T47D (cell line): ENCODE measurements around the gene GIT1.
A peak's percentile ranks its signal among the peaks of the same experiment; 100 is the strongest.

ENCODE experiments used
- DNase-seq, 2 experiments: peaks; one replicate each; pipeline versions ENCODE4 v3.0.0 to v3.0.0-alpha.2; 2011 to 2012; ENCODE audit warnings: low read depth in 1 of 2, low spot score in 1 of 2
- JUND ChIP-seq: IDR thresholded peaks from 2 replicates; pipeline ENCODE4 v1.6.1; 2012; ENCODE audit warnings: low read depth
- in situ Hi-C: cut with HindIII; loops from 2 replicates; pipeline ENCODE4 v1.10.0; 2016; ENCODE audit warnings: low sequenced_read_pairs, low pct_unique_long_range_greater_than_20kb

GIT1 gene

DNA sequence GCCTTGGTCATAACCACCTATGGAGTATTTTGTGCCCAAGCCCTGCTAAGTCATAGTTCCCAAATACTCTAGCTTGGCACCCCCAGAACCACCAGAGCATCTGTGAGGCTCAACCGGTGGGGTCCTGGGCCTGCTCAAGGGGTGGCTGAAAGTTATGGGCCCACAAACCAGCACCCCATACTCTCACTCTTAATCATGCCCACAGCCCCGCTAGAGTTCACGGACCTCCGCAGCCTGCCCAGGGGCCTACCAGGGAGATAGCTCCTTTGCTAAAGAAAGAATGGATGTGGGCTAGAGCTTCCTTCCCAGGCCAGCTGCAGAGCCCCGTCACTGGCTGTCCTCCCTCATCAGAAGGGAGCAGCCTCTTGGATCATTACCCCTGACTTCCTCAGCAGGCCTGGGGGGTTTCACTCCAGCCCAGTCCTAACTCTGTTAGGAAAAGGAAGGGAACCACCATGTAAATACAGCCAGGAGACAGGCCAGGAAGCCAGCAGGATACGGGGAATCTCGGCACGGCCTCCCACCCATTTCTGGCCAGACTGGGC lies 1.4 kb downstream of the GIT1 start:
- in situ Hi-C loops, result no loop called here
- no peak for TF ChIP-seq JUND
- DNase-seq, result no peak

DNA sequence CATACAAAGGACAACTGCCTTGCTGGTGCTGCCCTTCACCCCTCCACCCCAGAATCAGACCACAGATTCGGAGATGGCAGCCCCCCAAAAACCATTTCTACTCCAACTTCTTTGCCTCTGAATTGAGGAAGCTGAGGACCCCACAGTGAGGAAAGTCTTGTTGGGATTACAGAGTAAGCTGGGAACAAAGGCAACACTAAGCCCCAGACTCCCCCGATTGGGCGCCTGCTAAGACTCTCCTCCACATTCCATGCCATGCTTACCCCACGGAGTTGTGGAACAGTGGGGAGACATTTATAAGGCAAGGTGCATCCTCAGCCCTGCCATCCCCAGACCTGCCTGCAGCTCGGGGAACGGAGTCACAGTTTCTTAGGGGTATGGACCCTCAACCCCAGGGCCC lies 1.9 kb downstream of the GIT1 start:
- TF ChIP-seq JUND, result no peak
- DNase-seq, result no peak
- in situ Hi-C loops, result no loop called here

DNA sequence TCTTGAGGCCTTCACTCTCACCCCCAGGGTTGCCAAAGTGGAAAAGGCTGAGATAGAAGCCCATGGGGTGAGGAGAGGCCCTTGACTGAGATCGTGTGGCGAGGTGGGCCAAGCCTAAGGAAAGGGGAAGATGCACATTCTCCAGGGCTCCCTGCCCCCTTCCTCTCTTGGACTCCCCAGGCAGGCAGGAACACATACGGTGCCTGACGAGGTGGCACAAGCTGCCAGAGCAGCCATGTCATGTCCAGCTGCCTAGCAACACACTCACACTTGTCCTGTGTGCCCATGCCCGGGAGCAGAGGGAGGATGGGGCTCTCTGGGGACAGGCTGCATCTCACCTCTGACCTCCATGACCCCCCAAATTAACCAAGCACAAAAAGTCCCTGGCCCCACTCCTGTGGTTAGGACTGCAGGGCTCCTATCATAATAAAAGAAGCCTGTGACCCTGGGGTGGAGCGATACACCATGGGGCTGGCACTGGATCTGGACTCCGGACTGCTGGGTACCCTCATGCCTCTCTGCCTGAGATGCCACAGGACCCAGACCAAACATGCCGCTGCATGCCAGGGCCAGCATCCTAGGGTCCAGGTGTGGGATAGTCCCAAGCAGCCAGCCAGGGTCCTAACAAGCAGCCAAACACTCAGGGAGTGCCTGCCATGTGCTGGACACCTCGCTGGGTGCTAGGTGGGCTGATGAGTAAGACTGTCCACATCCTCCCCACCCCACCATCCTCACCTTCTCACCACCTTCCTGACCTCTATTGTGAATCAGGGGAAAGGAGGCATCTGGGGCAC lies 2.6 kb downstream of the GIT1 start:
- in situ Hi-C loops, result no loop called here
- TF ChIP-seq JUND, result no peak

DNA sequence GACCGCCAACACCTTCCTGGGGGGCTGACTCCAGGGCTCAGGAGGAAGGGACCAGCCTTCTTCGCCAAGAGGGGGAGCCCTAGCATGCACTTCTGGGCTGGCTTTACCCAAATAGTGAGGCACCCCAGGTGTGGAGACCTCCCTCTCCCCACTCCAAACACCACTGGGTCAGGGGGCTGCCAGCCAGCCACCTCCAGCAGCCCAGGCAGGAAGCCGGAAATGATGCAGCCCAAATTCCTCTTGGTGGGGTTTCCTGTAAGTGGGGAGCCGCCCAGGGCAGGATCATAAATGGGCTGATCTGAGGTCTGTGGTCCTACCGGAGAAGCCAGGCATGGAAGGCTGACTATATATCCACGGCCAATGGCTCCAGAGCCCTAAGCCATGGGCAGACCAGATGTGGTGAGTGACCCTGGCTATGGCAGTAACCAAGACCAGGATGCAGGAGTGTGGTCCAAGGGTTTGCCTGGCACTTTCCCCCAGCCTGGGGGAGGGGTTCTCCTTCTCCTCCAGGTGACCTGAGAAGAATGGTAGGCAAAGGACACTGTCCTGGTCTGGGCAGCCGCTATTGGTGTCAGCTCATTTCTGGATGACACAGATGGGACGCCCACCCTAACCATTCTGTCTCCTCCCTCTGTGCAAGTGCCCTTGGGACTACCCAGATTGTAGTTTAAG lies 4.2 kb downstream of the GIT1 start:
- in situ Hi-C loops, result no loop called here
- no peak for TF ChIP-seq JUND
- DNase-seq, result no peak

More for the DNA sequence above, 2.6 kb downstream of the GIT1 start:
- DNase-seq, result no peak

DNA sequence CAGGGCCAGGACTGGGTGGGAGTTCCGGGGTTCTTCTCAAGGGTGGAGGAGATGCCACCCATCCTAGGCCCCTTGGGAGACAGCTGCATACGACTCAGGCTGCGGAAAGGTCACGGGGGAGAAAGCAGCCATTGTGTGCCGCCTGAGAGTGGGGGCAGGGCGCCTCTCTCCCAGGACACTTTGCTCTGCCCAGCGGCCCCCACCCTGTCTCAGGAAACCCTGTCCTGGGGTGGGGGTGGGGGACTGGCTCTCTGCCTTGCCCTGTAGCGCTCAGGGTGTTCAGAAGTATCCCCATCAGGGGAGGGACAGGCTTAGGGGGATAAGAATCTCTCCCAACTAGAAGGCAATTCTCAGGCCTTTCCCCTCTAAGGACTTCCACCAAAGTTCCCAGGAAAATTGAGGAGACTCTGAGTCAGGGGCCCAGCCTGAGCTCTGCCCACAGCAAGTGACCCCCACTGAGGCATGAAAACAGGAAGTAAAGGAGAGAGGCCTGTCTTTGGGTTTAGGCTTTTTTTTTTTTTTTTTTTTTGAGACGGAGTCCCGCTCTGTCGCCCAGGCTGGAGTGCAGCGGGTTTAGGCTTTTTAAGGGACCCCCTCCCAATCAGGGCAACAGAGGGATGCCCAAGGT lies 4.9 kb downstream of the GIT1 start:
- no peak for TF ChIP-seq JUND

DNA sequence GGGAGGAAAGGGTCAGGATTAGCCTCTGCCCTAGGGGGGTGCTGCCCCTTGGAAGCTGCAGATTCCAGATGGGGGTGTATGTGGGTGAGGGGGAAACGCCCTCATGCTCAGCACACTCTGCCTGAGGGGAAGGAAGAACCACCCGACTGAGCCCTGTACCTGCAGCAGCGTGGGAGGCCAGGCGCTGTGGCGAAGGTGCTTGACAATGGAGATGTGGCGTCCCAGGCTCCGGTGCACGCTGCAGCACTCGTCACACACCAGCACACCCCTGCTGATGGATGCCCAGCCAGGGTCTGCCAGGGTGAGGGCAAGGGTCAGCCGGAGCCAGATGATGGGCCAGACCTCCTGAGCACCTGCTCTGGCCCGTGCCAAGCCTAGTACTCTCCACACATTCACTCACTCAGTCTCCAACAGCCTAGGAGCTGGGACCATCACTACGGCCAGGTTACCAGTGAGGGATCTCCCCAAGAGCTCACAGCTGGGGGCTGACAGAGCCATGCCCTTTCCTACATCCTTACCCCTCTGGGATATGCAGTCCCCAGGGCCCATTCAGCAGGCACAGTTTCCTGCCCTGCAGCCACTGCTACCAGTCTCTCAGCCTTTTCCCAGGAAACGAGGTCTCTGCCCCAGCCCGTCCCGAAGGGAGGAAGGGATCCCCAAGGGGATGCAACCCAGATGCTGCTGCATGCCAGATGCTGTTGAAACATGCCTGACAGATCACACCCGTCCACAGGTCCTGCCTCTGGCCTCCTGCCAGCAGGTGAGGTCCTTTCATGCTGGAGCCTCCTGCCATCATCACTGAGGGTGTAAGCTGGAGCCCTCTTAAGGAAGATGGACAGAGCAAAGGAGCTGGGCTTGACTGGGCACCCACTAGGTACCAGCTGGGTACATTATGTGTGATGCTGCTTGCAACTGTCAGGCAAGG lies 5.9 kb downstream of the GIT1 start:
- in situ Hi-C loops, result no loop called here
- no peak for DNase-seq
- TF ChIP-seq JUND, result no peak

More for the DNA sequence above, 4.9 kb downstream of the GIT1 start:
- in situ Hi-C loops, result no loop called here
- DNase-seq, result no peak

DNA sequence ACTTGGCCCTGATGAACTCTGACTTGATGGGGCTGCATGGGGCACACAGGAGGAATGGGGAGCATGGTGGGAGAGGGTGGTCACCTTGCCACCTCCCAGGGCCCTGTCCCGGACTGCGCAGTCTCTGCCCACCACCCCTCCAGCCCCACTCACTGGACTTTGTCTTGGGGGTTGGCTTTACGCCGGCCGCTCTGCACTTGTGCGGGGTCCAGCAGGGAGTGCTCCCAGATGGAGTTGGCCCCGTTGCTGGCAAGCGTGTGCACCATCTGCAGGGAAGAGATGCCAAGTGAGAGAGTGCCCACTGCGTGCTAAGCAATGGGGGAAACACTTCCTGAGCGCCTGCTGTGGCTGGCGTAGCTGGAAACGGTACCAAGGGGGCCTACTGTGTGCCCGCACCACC lies 6.7 kb downstream of the GIT1 start:
- in situ Hi-C loops, result no loop called here
- no peak for DNase-seq
- TF ChIP-seq JUND, result no peak

DNA sequence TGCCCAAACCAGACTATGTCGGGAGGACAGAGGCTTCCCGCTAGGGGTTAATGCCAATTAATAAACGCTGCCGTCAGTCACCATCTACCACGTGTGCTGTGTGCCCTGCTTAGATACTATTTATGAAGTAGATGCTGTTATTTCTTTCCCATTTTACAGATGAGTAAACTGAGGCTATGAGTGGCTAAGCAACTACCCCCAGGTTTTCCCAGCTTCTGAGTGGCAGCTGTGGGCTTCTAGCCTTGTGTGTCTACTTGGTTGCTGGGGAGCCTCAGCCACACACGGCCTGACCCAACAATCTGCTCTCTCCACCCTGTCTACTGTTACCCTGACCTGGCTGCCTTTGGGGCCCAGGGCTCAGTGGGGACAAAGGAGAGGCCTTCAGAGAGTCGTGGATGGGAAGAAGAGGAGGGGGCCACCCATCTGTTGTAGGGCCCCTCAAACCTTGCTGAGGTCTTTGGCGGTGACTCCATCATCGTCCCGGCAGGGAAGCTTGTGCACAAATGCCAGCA lies 7.1 kb downstream of the GIT1 start:
- no peak for TF ChIP-seq JUND
- in situ Hi-C loops, result no loop called here
- no peak for DNase-seq

DNA sequence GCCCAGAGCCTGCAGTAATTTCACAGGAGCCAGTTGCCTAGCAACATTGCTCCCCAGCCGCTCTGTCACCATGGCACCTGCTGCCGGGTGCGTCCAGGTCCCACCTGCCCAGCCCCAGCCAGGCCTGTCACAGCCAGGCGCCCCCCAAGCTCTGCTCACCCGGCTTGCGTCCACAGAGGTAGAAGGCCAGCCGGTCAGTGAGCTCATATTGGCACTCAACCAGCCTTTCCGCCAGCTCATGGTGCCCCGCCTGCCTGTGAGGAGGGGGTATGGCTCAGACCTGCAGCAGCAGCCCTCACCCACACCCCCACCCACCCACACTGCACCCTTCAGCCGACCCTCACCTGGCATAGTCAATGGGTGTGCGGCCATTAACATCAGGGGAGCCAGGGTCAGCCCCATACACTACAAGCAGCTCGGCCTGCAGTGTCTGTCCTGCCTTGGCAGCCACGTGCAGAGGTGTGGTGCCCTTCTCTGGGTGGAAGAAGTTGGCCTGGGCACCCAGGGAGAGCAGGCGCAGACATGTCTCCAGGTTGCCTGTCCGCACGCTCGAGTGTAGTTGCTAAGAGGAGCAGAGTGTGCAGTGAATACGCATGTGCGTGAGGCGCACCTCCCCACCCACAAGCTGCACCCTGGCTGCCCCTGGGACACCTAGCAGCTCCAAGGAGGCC lies 7.7 kb downstream of the GIT1 start:
- in situ Hi-C loops, result no loop called here
- no peak for TF ChIP-seq JUND
- DNase-seq, result no peak

DNA sequence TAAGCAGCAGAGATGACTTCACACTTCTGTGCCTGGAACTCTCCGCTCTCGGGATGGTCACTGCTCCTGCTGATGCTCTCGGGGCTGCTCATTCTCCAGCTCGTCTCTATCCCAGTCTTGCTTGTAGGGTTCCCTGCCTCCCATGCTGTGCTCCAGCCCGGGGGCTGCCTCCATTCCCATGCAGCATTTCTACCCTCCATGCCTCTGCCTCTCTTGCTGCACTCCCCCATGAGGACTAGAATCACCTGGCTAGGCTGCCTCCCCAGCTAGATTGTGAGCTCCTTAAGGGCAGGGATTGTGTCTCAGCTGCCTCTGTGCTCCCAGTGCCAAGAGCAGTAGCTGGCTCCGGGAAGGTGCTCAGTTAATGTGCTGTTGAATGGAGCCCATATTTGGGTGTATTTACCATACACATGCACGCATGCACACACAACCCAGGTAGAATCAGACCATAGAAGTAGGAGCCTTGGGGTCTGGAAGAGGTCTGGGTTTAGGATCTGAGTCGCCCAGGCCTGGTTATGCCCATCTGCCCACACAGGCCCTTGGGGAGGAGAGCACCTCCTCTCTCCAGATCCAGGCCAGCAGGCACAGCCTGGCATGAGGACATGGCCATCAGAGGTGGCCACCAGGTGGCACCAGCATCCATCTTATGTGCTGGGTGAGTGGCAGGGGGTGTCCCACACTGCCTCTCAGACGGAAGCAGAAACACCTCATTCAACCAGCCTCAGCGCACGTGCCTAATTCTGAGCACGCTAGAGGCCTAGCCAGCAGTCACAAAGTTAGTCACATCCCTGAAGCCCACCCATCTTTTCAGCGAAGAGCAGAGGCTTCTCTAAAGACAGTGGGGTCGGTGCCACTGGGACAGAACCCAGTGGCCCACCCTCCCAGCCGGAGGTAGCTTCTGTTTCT lies 9.3 kb downstream of the GIT1 start:
- in situ Hi-C loops, result no loop called here
- no peak for TF ChIP-seq JUND
- peak; percentile 91 to 98 for DNase-seq
